ENCODE results near the gene ERICH6. TPM values are rescaled to one million over a fixed set of nuclear protein-coding genes. Genes with fewer than 3 reads are reported as not detected.

The ERICH6 gene
- total and polyA plus RNA-seq, 8 donors = 0.37 TPM; not detected in 7

DNA sequence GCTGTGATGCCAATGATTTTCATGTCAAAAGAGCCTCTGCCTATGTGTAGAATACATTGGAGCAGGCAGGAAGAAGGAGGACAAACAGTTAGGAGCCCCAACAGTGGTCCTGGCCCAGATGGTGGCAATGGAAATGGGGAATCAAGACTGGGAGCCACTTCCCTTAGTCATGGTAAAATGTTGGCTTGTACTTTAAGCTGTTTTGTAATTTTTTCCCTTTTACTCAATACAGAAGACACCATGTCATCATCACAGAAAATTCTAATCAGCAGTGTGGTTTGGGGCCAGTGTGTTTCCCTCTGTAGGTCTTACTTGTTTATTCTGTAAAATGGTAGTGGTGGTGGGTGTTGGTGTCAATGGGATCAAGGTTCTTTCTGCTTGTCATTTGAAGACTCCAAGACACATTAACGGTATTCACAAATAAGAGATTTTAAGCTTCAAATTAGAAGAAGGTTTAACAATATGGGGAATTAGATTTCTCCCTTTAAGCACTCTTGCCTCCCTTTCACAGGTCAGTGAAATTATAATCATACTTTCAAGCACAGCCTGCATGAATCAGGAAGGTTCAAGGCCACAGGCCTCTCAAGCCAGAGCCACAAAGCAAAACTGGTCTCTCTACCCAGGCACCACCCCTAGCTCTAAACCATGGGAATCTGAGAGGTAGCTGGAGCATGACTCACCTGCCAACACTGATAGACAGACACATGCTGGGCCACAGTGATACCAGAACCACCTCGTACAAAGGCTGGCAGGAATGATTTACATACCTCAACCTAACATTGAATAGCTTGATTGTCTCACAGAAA lies 34.4 kb upstream of the ERICH6 start:
- WGBS, 5 donors = 55 to 72% (median 67%) methylated on average over 2 of the region's 2 CpGs
- DNase-seq = peak; percentile 44 to 72
- H3K4me3 ChIP-seq = no peak overlapping the region
- H3K27me3 ChIP-seq = no peaks in the 10 kb centered on the region
- intact Hi-C loops (cut with DNase I; ENCODE audit: low total_unique reads) = no loop called here
- peaks cover 0 to 34% (median 20%) of the 10 kb centered on the region in 4 donors for H3K4me1 ChIP-seq
- no peaks in the 10 kb centered on the region for H3K9me3 ChIP-seq
- TF ChIP-seq POLR2AphosphoS5 (IDR thresholded peaks at IDR 0.05) = peak in 1 of 3 donors; percentile 63
- TF ChIP-seq, protein P1, sequence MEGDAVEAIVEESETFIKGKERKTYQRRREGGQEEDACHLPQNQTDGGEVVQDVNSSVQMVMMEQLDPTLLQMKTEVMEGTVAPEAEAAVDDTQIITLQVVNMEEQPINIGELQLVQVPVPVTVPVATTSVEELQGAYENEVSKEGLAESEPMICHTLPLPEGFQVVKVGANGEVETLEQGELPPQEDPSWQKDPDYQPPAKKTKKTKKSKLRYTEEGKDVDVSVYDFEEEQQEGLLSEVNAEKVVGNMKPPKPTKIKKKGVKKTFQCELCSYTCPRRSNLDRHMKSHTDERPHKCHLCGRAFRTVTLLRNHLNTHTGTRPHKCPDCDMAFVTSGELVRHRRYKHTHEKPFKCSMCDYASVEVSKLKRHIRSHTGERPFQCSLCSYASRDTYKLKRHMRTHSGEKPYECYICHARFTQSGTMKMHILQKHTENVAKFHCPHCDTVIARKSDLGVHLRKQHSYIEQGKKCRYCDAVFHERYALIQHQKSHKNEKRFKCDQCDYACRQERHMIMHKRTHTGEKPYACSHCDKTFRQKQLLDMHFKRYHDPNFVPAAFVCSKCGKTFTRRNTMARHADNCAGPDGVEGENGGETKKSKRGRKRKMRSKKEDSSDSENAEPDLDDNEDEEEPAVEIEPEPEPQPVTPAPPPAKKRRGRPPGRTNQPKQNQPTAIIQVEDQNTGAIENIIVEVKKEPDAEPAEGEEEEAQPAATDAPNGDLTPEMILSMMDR (IDR thresholded peaks at IDR 0.05) = no peak
- peak overlapping the region in 4 of 5 donors; percentile 5 to 51 (median 33) for H3K27ac ChIP-seq
- H3K36me3 ChIP-seq = peaks cover 3 to 26% (median 21%) of the 10 kb centered on the region in 4 donors

DNA sequence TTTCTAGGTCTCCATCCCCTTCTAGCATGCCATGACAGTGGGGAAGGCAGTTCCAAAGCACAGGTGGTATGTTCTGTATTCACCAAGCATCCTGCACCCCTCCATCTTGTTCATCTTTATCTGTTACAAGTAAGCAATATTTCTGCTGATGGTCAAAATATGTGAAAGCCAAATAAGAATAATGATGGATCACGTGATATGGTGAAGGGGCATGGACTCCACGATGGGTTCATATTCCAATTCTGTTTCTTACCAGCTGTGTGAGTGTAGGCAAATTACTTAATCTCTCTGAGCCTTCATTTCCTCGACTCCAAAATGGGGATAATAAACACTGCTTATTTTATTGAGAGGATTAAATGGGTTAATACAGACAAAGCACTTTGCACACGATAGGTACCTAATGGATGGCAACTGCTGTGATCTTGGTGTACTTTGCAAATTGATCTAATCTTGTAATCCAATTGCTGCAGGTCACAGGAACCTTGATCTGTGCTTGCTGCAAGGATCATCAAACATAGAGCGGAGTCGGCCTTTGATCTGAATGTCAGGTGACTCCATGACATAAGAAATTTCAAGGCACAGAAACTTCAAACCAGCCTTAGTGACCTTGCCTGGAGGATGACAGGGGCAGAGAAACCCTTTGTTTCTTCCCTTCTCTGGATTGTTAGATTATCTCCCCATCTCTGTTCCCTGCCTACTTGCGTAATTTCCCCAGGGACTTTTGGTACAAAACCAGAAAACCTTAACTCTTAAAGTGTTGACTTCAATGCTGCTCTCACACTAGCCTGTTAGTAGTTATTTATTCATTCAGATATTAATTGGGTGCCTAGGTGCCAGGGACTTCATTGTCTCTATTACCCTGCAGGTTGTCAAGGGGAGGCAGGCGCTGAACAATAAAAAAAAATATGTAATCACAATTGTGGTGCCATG lies 33.4 kb upstream of the ERICH6 start:
- Histone ChIP-seq H3K27me3 (no peaks in the 10 kb centered on the region), H3K27ac (peak overlapping the region in 2 of 5 donors; percentile 5 to 40), H3K36me3 (peaks cover 3 to 19% (median 16%) of the 10 kb centered on the region in 4 donors), H3K9me3 (no peaks in the 10 kb centered on the region), H3K4me3 (no peak overlapping the region), H3K4me1 (peaks cover 0 to 34% (median 17%) of the 10 kb centered on the region in 4 donors)
- 52 to 68% (median 57%) methylated on average over 8 of the region's 8 CpGs for WGBS, 5 donors
- DNase-seq = no peak
- no peak for TF ChIP-seq POLR2A (IDR thresholded peaks at IDR 0.05)
- TF ChIP-seq, protein P1 (IDR thresholded peaks at IDR 0.05) = no peak
- TF ChIP-seq POLR2AphosphoS5 (IDR thresholded peaks at IDR 0.05) = no peak
- TF ChIP-seq EP300 (IDR thresholded peaks at IDR 0.05) = no peak
- intact Hi-C loops (cut with DNase I; ENCODE audit: low total_unique reads) = no loop called here

DNA sequence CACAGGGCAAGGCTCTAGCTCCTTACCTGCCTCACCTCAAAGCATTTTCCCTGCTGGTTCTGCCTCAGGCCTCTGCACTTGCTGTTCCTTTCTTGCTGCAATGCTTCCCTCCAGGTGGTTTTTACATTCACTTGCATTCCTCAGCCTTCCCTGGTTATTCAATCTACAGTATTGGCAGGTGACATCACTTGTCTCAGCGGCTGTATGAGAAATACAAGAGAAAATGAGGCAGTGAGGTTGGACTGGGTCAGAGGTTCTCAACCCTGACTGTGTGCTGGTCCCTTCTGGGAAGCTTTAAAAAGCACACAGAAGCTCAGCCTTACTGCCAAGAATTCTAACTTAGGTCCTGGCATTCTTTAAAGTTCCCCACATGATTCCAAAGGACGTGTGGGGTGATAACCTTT lies 32.6 kb upstream of the ERICH6 start:
- no peaks in the 10 kb centered on the region for H3K27me3 ChIP-seq
- WGBS, 5 donors = 28 to 48% (median 36%) methylated on average over 2 of the region's 2 CpGs
- TF ChIP-seq, protein P1 (IDR thresholded peaks at IDR 0.05) = no peak
- TF ChIP-seq POLR2AphosphoS5 (IDR thresholded peaks at IDR 0.05) (no peak), POLR2A (IDR thresholded peaks at IDR 0.05) (no peak), EP300 (IDR thresholded peaks at IDR 0.05) (no peak)
- H3K4me3 ChIP-seq = no peak overlapping the region
- no peaks in the 10 kb centered on the region for H3K9me3 ChIP-seq
- H3K27ac ChIP-seq = no peak overlapping the region
- peaks cover 0 to 34% (median 13%) of the 10 kb centered on the region in 4 donors for H3K4me1 ChIP-seq
- no peak for DNase-seq
- intact Hi-C loops (cut with DNase I; ENCODE audit: low total_unique reads) = no loop called here
- peaks cover 3 to 10% (median 7%) of the 10 kb centered on the region in 4 donors for H3K36me3 ChIP-seq

DNA sequence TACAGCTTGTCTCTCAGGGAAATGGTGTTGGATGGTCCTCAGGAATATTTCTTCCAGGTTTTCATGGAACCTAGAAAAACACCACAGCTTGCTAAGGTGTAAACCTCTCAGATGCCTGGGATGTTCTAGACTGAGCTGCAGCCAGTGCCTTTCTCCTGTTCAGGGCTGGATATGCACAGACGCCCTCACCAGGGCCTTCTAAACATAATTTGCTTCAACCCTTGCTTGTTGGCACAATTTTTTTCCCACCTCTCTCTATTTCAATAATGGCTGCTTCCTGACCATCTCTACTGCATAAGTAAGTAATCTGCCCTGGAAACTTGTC lies 31.0 kb upstream of the ERICH6 start:
- Histone ChIP-seq H3K27me3 (no peaks in the 10 kb centered on the region), H3K4me1 (peaks cover 0 to 23% (median 8%) of the 10 kb centered on the region in 4 donors), H3K36me3 (no peaks in the 10 kb centered on the region), H3K9me3 (no peaks in the 10 kb centered on the region), H3K27ac (no peak overlapping the region), H3K4me3 (no peak overlapping the region)
- 53 to 71% (median 67%) methylated on average over 1 of the region's 1 CpG for WGBS, 5 donors
- TF ChIP-seq EP300 (IDR thresholded peaks at IDR 0.05) (no peak), POLR2AphosphoS5 (IDR thresholded peaks at IDR 0.05) (no peak), POLR2A (IDR thresholded peaks at IDR 0.05) (no peak)
- TF ChIP-seq, protein P1 (IDR thresholded peaks at IDR 0.05) = no peak
- intact Hi-C loops (cut with DNase I; ENCODE audit: low total_unique reads) = no loop called here
- no peak for DNase-seq

Measured in stomach (tissue), 9 donors.